CD14-positive monocyte (primary cell): Measurements from ENCODE around the gene ZBED4. TPM values are rescaled to one million over a fixed set of nuclear protein-coding genes. Genes with fewer than 3 reads are reported as not detected.

Source experiments
- DNase-seq, 3 donors: peaks; one replicate each; pipeline ENCODE4 v3.0.0-alpha.2; 2011 to 2022
- H2AFZ ChIP-seq: 2 replicates; pipeline ENCODE4 v1.6.0; 2012; ENCODE audit warnings: mild to moderate bottlenecking, low read depth, low read length, inconsistent platforms; ENCODE audit not compliant: insufficient read depth, poor library complexity, severe bottlenecking
- H3K27ac ChIP-seq, 2 donors: 1 replicate in 1 of 2; 2 replicates in 1 of 2; pipeline ENCODE4 v1.5.1; 2012 to 2013; ENCODE audit warnings: low read length in 2 of 2, control low read depth in 1 of 2, inconsistent platforms in 1 of 2, low read depth in 1 of 2, mild to moderate bottlenecking in 1 of 2
- H3K27me3 ChIP-seq, 2 donors: one replicate each; pipeline versions ENCODE4 v1.6.0 to v1.6.1; 2011 to 2013; ENCODE audit warnings: low read length in 2 of 2; ENCODE audit not compliant: control insufficient read depth in 2 of 2, insufficient read depth in 2 of 2
- H3K36me3 ChIP-seq, 2 donors: replicated peaks in 1 of 2; 1 replicate in 1 of 2; 2 replicates in 1 of 2; pipeline versions ENCODE4 v1.5.1 to v1.6.1; 2012 to 2013; ENCODE audit warnings: low read length in 2 of 2, control low read depth in 1 of 2, inconsistent platforms in 1 of 2, mild to moderate bottlenecking in 1 of 2; ENCODE audit not compliant: insufficient read depth in 2 of 2, control insufficient read depth in 1 of 2
- H3K4me1 ChIP-seq, 2 donors: 1 replicate in 1 of 2; 2 replicates in 1 of 2; pipeline versions ENCODE4 v1.5.1 to v1.6.1; 2012 to 2013; ENCODE audit warnings: low read length in 2 of 2, control low read depth in 1 of 2, inconsistent platforms in 1 of 2, mild to moderate bottlenecking in 1 of 2, moderate library complexity in 1 of 2; ENCODE audit not compliant: insufficient read depth in 2 of 2, control insufficient read depth in 1 of 2
- H3K4me2 ChIP-seq: replicated peaks from 2 replicates; pipeline ENCODE3; 2012; ENCODE audit warnings: low read length, moderate library complexity, mild to moderate bottlenecking; ENCODE audit not compliant: poor library complexity, severe bottlenecking; ENCODE audit errors: extremely low read depth
- H3K4me3 ChIP-seq, 3 experiments: fragments of 200-600 bp in 1 of 3; sonication (generic) in 1 of 3; replicated peaks in 1 of 3; 1 replicate in 2 of 3; 2 replicates in 1 of 3; pipeline ENCODE4 v1.5.1; 2011 to 2013; ENCODE audit warnings: low read length in 3 of 3, mild to moderate bottlenecking in 3 of 3, control low read depth in 2 of 3, low read depth in 2 of 3, inconsistent platforms in 1 of 3, moderate library complexity in 1 of 3
- H3K79me2 ChIP-seq: 2 replicates; pipeline ENCODE4 v1.6.0; 2012; ENCODE audit warnings: mild to moderate bottlenecking, control low read depth, inconsistent platforms, low read length, moderate library complexity; ENCODE audit not compliant: insufficient read depth
- H3K9ac ChIP-seq: 2 replicates; pipeline ENCODE4 v1.6.0; 2017; ENCODE audit warnings: low read length, mild to moderate bottlenecking; ENCODE audit not compliant: insufficient read depth, poor library complexity, severe bottlenecking
- H3K9me3 ChIP-seq, 2 donors: replicated peaks in 1 of 2; 1 replicate in 1 of 2; 2 replicates in 1 of 2; pipeline versions ENCODE4 v1.5.1 to v1.6.1; 2012 to 2013; ENCODE audit warnings: low read length in 2 of 2, control low read depth in 1 of 2; ENCODE audit not compliant: control insufficient read depth in 1 of 2, insufficient read depth in 1 of 2
- H4K20me1 ChIP-seq: 2 replicates; pipeline ENCODE4 v1.6.0; 2012; ENCODE audit warnings: mild to moderate bottlenecking, low read length, control low read depth, moderate library complexity; ENCODE audit not compliant: insufficient read depth
- H3K27ac Mint-ChIP-seq, 7 donors: one replicate each; pipeline ENCODE4 v1.8.0; 2020; ENCODE audit warnings: mild to moderate bottlenecking in 7 of 7, mixed read lengths in 7 of 7, moderate library complexity in 6 of 7, inconsistent platforms in 2 of 7
- H3K27me3 Mint-ChIP-seq, 3 donors: one replicate each; pipeline ENCODE4 v1.8.0; 2021 to 2022; ENCODE audit warnings: low read depth in 3 of 3, mild to moderate bottlenecking in 3 of 3, mixed read lengths in 3 of 3, moderate library complexity in 3 of 3, inconsistent platforms in 1 of 3
- H3K36me3 Mint-ChIP-seq, 2 donors: one replicate each; pipeline ENCODE4 v1.8.0; 2020; ENCODE audit warnings: mixed read lengths in 2 of 2, inconsistent platforms in 1 of 2, mild to moderate bottlenecking in 1 of 2
- H3K4me1 Mint-ChIP-seq: one replicate; pipeline ENCODE4 v1.8.0; 2020; ENCODE audit warnings: mild to moderate bottlenecking, mixed read lengths
- H3K4me3 Mint-ChIP-seq, 2 donors: one replicate each; pipeline ENCODE4 v1.8.0; 2020; ENCODE audit warnings: mild to moderate bottlenecking in 2 of 2, mixed read lengths in 2 of 2, moderate library complexity in 1 of 2
- H3K9me3 Mint-ChIP-seq, 7 donors: one replicate each; pipeline ENCODE4 v1.8.0; 2020 to 2022; ENCODE audit warnings: mixed read lengths in 7 of 7, mild to moderate bottlenecking in 6 of 7, moderate library complexity in 6 of 7, inconsistent platforms in 2 of 7
- CTCF ChIP-seq: fragments of 200-600 bp; IDR thresholded peaks from one replicate; pipeline ENCODE4 v1.8.0; 2022; ENCODE audit warnings: antibody characterized with exemption, mild to moderate bottlenecking
- WGBS: methylation state at CpG from one replicate; pipeline ENCODE4 v1.1.5; 2013; ENCODE audit warnings: missing lambda C conversion rate; ENCODE audit not compliant: insufficient coverage; 5-methylcytosine and 5-hydroxymethylcytosine counted together
- intact Hi-C, 2 donors: fragments of 100-400 bp; cut with micrococcal nuclease; formaldehyde crosslinking; loops; one replicate each; pipeline versions ENCODE4 v1.15.0 to v1.15.1; 2023
- polyA minus RNA-seq: library from RNA; depleted of rRNA, polyadenylated mRNA; stranded (reverse); fragments of >200 nt; gene quantifications from 2 replicates; pipeline ENCODE4 v1.2.3, GENCODE V29; 2012
- polyA plus RNA-seq, 3 donors: library from polyadenylated mRNA; depleted of rRNA in 1 of 3; unstranded in 2 of 3; stranded (reverse) in 1 of 3; fragments of 300-500 nt in 2 of 3; fragments of >200 nt in 1 of 3; fragmentation: Illumina TruSeq in 2 of 3; gene quantifications; 1 replicate in 2 of 3; 2 replicates in 1 of 3; pipeline ENCODE4 v1.2.3, GENCODE V29; 2012 to 2021
- total RNA-seq, 12 experiments: library from RNA in 1 of 12; stranded (reverse) in 1 of 12; fragments of 120-200 nt in 1 of 12; gene quantifications; one replicate each; pipeline ENCODE4 v1.2.4 and lab custom pipeline; 2013 to 2026; ENCODE audit warnings: mixed read lengths in 6 of 12, inconsistent platforms in 1 of 12

ZBED4 gene
- total RNA-seq (2013): 5.9 TPM
- polyA plus RNA-seq (1 to 10 TPM; 3.8 to 8.2 (median 5.7) TPM), polyA minus RNA-seq (7.1 and 8.1 TPM in 2 replicates), total RNA-seq (lab: John Stamatoyannopoulos, UW) (12.9 to 53.4 (median 31.4) reads per million in 11 experiments)

GRCh38 chr22:49852898-49853894, at the start of gene ZBED4:
ZBED4 (plus strand) TSS chr22:49853844; CDS start chr22:49883663, 29,819 bp downstream.
- intact Hi-C loops: loop anchor here in 1 of 2 donors (2.0 kb wide), 1 partner anchor 64 kb away; no protein-coding TSS in a partner anchor
- H3K4me3 Mint-ChIP-seq: peak within 1 kb of the TSS; percentile 96 to 97
- peak within 1 kb of the TSS; percentile 98 for H2AFZ ChIP-seq
- peak within 1 kb of the TSS; percentile 64 to 87 (median 78) for H3K4me3 ChIP-seq
- H3K36me3 Mint-ChIP-seq: peaks cover 3 to 4% of the 10 kb centered on the region in 2 donors
- peak within 1 kb of the TSS; percentile 95 for H3K4me2 ChIP-seq
- peak within 1 kb of the TSS; percentile 67 to 91 for H3K27ac ChIP-seq
- H3K27me3 ChIP-seq: no peaks in the 10 kb centered on the region
- no peak for TF ChIP-seq CTCF
- H3K9me3 ChIP-seq: no peaks in the 10 kb centered on the region
- H4K20me1 ChIP-seq: peaks cover 38% of the 10 kb centered on the region
- H3K79me2 ChIP-seq: peaks cover 41% of the 10 kb centered on the region
- DNase-seq: peak; percentile 95 to 98 (median 97)
- H3K4me1 Mint-ChIP-seq: peaks cover 46% of the 10 kb centered on the region
- peaks cover 33 to 50% of the 10 kb centered on the region in 2 donors for H3K4me1 ChIP-seq
- under 1% methylated on average over 115 of the region's 127 CpGs for WGBS
- H3K9ac ChIP-seq: peak within 1 kb of the TSS; percentile 90
- H3K27me3 Mint-ChIP-seq: peaks cover 0 to 13% (median 7%) of the 10 kb centered on the region in 3 donors
- H3K9me3 Mint-ChIP-seq: no peaks in the 10 kb centered on the region
- no peaks in the 10 kb centered on the region for H3K36me3 ChIP-seq
- peak within 1 kb of the TSS; percentile 87 to 95 (median 90) for H3K27ac Mint-ChIP-seq

- Mint-ChIP-seq H3K27ac (peak overlapping the region in 2 of 7 donors; percentile 66 to 75), H3K27me3 (peaks cover 0 to 2% (median 0%) of the 10 kb centered on the region in 3 donors), H3K9me3 (no peaks in the 10 kb centered on the region), H3K4me3 (no peak overlapping the region), H3K4me1 (peaks cover 35% of the 10 kb centered on the region), H3K36me3 (peaks cover 35 to 41% of the 10 kb centered on the region in 2 donors)
- H3K79me2 ChIP-seq: peaks cover 97% of the 10 kb centered on the region
- TF ChIP-seq CTCF: no peak
- H3K36me3 ChIP-seq: peaks cover 25 to 48% of the 10 kb centered on the region in 2 donors
- H3K9ac ChIP-seq: no peak overlapping the region
- no peaks in the 10 kb centered on the region for H3K27me3 ChIP-seq
- no peak for DNase-seq
- no peaks in the 10 kb centered on the region for H3K9me3 ChIP-seq
- H2AFZ ChIP-seq: no peak overlapping the region
- intact Hi-C loops: no loop called here
- WGBS: 100% methylated on average over 4 of the region's 8 CpGs
- peaks cover 16 to 30% of the 10 kb centered on the region in 2 donors for H3K4me1 ChIP-seq
- no peak overlapping the region for H3K4me3 ChIP-seq
- H3K4me2 ChIP-seq: no peak overlapping the region
- H3K27ac ChIP-seq: no peak overlapping the region
- H4K20me1 ChIP-seq: peaks cover 98% of the 10 kb centered on the region
Observed at GRCh38 chr22:49807129-49807528, 46.5 kb upstream of the ZBED4 start.
